ENCODE results near the gene S100A1. TPM values are rescaled to one million over a fixed set of nuclear protein-coding genes. Genes with fewer than 3 reads are reported as not detected.
"Not testable (repeated sequence)": the region's sequence is repeated elsewhere in the genome, so short reads cannot be mapped to it uniquely, and the experiment has no call there.

S100A1 gene
- 1.5 TPM for polyA plus RNA-seq (2013, experiment 1 of 2)
- 1.1 TPM for polyA plus RNA-seq (2013, experiment 2 of 2)

GRCh38 chr1:153627715-153628626 lies at the start of gene S100A1:
S100A1 (plus strand) TSS chr1:153628434; CDS start chr1:153630522, 2,088 bp downstream.
- peak within 1 kb of the TSS; percentile 75 for H3K4me3 ChIP-seq (ENCODE audit: low read length)
- peak within 1 kb of the TSS; percentile 76 for H3K27ac ChIP-seq (ENCODE audit: low read depth, low read length)
- H3K9me3 ChIP-seq (ENCODE audit: insufficient read depth, low read depth, low read length): no peaks in the 10 kb centered on the region
- peaks cover 15% of the 10 kb centered on the region for H3K4me1 ChIP-seq (ENCODE audit: insufficient read depth, low read length)
- peak within 1 kb of the TSS; percentile 77 for H3K9ac ChIP-seq (ENCODE audit: low read depth, low read length)
- peaks cover 7% of the 10 kb centered on the region for H3K36me3 ChIP-seq (ENCODE audit: insufficient read depth, low read length)
- WGBS: 74% methylated on average over 10 of the region's 10 CpGs
- no peaks in the 10 kb centered on the region for H3K27me3 ChIP-seq (ENCODE audit: insufficient read depth, low read length)

DNA sequence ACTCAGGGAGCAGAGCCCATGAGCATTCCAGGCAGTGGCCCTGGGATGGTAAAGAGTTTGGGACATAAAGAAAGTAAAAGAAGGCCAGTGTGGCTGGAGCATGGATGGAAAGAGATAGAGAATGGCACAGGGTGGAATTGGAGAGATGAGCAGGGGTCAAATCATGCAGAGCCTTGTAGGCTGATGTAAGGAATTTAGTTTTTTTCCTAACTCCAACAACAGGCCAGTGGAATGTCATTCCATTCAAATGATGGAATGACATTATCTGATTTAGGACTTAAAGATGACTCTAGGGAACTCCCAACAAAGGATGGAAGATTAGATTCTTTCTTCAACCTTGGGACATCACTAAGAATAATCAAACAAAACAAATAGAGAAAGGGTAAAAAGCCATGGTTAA lies 49.7 kb upstream of the S100A1 start:
- Histone ChIP-seq H3K27ac (ENCODE audit: low read depth, low read length) (no peak overlapping the region; the same call in 1 of the 2 replicates), H3K4me1 (ENCODE audit: insufficient read depth, low read length) (peaks cover 16% of the 10 kb centered on the region; the same call in 1 of the 2 replicates), H3K27me3 (ENCODE audit: insufficient read depth, low read length) (no peaks in the 10 kb centered on the region), H3K9me3 (ENCODE audit: insufficient read depth, low read depth, low read length) (peaks cover 3% of the 10 kb centered on the region; the same call in 1 of the 2 replicates), H3K36me3 (ENCODE audit: insufficient read depth, low read length) (no peaks in the 10 kb centered on the region), H3K4me3 (ENCODE audit: low read length) (no peak overlapping the region), H3K9ac (ENCODE audit: low read depth, low read length) (no peak overlapping the region)

DNA sequence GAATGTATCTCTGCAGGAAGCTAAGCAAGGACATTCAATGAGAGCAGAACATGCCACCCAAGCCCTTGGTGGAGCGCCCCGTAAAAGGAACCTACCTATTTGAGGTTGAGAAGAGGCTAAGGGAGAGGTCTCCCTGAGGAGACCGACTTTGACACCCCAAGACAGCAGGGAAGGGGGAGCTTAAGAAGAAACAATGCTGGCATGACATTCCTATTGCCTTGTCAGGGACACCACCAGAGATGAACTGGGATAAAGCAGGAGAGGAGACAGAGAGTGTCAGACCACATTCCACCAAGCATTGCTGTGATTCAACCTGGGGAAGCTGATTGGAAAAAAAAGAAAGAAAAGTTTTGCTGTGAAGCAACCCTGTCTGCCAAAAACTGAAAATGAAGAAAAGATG lies 49.3 kb upstream of the S100A1 start:
- H3K36me3 ChIP-seq (ENCODE audit: insufficient read depth, low read length): no peaks in the 10 kb centered on the region
- WGBS: 86% methylated on average over 3 of the region's 3 CpGs
- peaks cover 18% of the 10 kb centered on the region; the same call in 1 of the 2 replicates for H3K4me1 ChIP-seq (ENCODE audit: insufficient read depth, low read length)
- no peaks in the 10 kb centered on the region for H3K27me3 ChIP-seq (ENCODE audit: insufficient read depth, low read length)
- peak overlapping the region; percentile 39; the same call in 1 of the 2 replicates for H3K27ac ChIP-seq (ENCODE audit: low read depth, low read length)
- no peak overlapping the region for H3K4me3 ChIP-seq (ENCODE audit: low read length)
- no peak overlapping the region for H3K9ac ChIP-seq (ENCODE audit: low read depth, low read length)
- H3K9me3 ChIP-seq (ENCODE audit: insufficient read depth, low read depth, low read length): peaks cover 3% of the 10 kb centered on the region; the same call in 1 of the 2 replicates

- not testable (repeated sequence) for H3K4me3 ChIP-seq (ENCODE audit: low read length); H3K27ac ChIP-seq (ENCODE audit: low read depth, low read length); H3K9ac ChIP-seq (ENCODE audit: low read depth, low read length); H3K36me3 ChIP-seq (ENCODE audit: insufficient read depth, low read length); H3K9me3 ChIP-seq (ENCODE audit: insufficient read depth, low read depth, low read length); H3K27me3 ChIP-seq (ENCODE audit: insufficient read depth, low read length)
- H3K4me1 ChIP-seq (ENCODE audit: insufficient read depth, low read length): peaks cover 19% of the 10 kb centered on the region; the same call in 1 of the 2 replicates
- WGBS: 97% methylated on average over 34 of the region's 34 CpGs
Observed at GRCh38 chr1:153582836-153583235, 45.4 kb upstream of the S100A1 start.

DNA sequence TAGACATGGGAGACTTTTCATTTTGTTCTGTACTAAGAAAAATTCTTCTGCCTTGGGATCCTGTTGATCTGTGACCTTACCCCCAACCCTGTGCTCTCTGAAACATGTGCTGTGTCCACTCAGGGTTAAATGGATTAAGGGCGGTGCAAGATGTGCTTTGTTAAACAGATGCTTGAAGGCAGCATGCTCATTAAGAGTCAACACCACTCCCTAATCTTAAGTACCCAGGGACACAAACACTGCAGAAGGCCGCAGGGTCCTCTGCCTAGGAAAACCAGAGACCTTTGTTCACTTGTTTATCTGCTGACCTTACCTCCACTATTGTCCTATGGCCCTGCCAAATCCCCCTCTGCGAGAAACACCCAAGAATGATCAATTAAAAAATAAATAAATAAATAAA lies 44.7 kb upstream of the S100A1 start:
- H3K4me1 ChIP-seq (ENCODE audit: insufficient read depth, low read length): peaks cover 12% of the 10 kb centered on the region; the same call in 1 of the 2 replicates
- not testable (repeated sequence) for H3K27ac ChIP-seq (ENCODE audit: low read depth, low read length); H3K9me3 ChIP-seq (ENCODE audit: insufficient read depth, low read depth, low read length); H3K36me3 ChIP-seq (ENCODE audit: insufficient read depth, low read length); H3K27me3 ChIP-seq (ENCODE audit: insufficient read depth, low read length); H3K4me3 ChIP-seq (ENCODE audit: low read length); H3K9ac ChIP-seq (ENCODE audit: low read depth, low read length)
- WGBS: 63% methylated on average over 1 of the region's 3 CpGs

- peaks cover 7% of the 10 kb centered on the region; the same call in 1 of the 2 replicates for H3K4me1 ChIP-seq (ENCODE audit: insufficient read depth, low read length)
Observed at GRCh38 chr1:153583976-153584375, 44.3 kb upstream of the S100A1 start.

DNA sequence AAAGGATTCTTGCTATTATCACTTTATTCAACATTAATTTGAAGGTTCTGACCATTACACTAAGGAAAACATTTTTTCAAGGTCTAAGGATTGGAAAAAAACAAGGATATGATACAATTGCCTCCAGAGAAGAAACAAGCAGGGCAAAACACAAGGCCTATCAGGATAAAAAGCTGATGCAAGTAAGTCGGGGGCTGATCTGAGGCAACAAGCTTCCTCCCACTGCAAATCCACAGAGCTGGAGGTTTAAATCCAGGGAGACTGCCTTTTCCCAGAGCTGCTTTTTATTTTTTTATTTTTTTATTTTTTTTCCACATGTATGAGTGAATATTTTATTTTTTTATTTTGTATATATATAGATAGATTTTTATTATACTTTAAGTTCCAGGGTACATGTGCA lies 43.2 kb upstream of the S100A1 start:
- H3K9me3 ChIP-seq (ENCODE audit: insufficient read depth, low read depth, low read length): no peaks in the 10 kb centered on the region
- H3K4me3 ChIP-seq (ENCODE audit: low read length): no peak overlapping the region
- no peaks in the 10 kb centered on the region for H3K27me3 ChIP-seq (ENCODE audit: insufficient read depth, low read length)
- H3K4me1 ChIP-seq (ENCODE audit: insufficient read depth, low read length): peaks cover 5% of the 10 kb centered on the region; the same call in 1 of the 2 replicates
- H3K36me3 ChIP-seq (ENCODE audit: insufficient read depth, low read length): no peaks in the 10 kb centered on the region
- no peak overlapping the region for H3K9ac ChIP-seq (ENCODE audit: low read depth, low read length)
- WGBS: 85% methylated on average over 1 of the region's 1 CpG
- no peak overlapping the region for H3K27ac ChIP-seq (ENCODE audit: low read depth, low read length)

More at GRCh38 chr1:153583976-153584375, 44.3 kb upstream of the S100A1 start:
- H3K9ac ChIP-seq (ENCODE audit: low read depth, low read length): no peak overlapping the region
- no peak overlapping the region for H3K27ac ChIP-seq (ENCODE audit: low read depth, low read length)
- no peaks in the 10 kb centered on the region for H3K9me3 ChIP-seq (ENCODE audit: insufficient read depth, low read depth, low read length)
- no peak overlapping the region for H3K4me3 ChIP-seq (ENCODE audit: low read length)
- 89% methylated on average over 2 of the region's 2 CpGs for WGBS
- H3K36me3 ChIP-seq (ENCODE audit: insufficient read depth, low read length): no peaks in the 10 kb centered on the region
- no peaks in the 10 kb centered on the region for H3K27me3 ChIP-seq (ENCODE audit: insufficient read depth, low read length)

DNA sequence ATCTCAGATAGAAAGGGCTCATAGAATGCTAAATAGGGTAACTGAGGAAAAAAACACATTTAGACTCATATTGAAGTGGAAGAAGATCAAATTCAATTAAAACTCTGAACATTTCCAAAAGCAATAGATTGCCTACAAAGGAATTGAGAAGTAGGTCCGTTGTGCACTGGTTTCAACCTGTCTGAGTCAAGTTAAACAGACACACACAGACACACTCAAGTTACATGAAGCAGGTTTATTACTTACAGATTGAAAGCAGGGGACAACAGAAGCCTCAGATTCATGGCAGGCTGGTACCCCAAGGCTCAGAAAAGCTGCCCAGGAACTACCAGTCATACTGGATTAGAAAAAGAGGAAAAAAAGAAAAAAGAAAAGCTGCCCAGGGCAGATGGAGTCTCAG lies 41.9 kb upstream of the S100A1 start:
- Histone ChIP-seq H3K4me1 (ENCODE audit: insufficient read depth, low read length) (peaks cover 5% of the 10 kb centered on the region; the same call in 1 of the 2 replicates), H3K27me3 (ENCODE audit: insufficient read depth, low read length) (no peaks in the 10 kb centered on the region), H3K9ac (ENCODE audit: low read depth, low read length) (no peak overlapping the region), H3K36me3 (ENCODE audit: insufficient read depth, low read length) (no peaks in the 10 kb centered on the region), H3K4me3 (ENCODE audit: low read length) (no peak overlapping the region), H3K27ac (ENCODE audit: low read depth, low read length) (no peak overlapping the region), H3K9me3 (ENCODE audit: insufficient read depth, low read depth, low read length) (no peaks in the 10 kb centered on the region)
- 78% methylated on average over 1 of the region's 1 CpG for WGBS

DNA sequence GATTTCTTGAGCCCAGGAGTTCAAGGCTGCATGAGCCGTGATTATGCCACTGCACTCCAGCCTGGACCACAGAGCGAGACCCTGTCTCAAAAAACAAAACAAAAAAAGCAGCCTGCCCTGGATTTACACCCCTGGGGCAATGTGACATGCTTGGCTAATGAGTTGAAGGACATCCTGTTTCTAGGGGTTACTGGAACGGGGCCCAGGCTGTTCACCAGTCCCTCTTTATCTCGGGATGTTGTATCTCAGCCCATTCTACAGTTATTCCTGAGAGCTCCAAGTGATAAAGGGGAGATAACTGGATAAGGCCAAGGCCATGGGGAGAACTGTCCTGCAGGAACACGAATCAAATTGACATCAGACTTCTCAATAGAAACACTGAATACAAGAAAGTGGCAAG lies 40.9 kb upstream of the S100A1 start:
- Histone ChIP-seq H3K27me3 (ENCODE audit: insufficient read depth, low read length) (no peaks in the 10 kb centered on the region), H3K9ac (ENCODE audit: low read depth, low read length) (no peak overlapping the region), H3K4me1 (ENCODE audit: insufficient read depth, low read length) (peaks cover 5% of the 10 kb centered on the region; the same call in 1 of the 2 replicates), H3K36me3 (ENCODE audit: insufficient read depth, low read length) (no peaks in the 10 kb centered on the region), H3K27ac (ENCODE audit: low read depth, low read length) (no peak overlapping the region), H3K4me3 (ENCODE audit: low read length) (no peak overlapping the region), H3K9me3 (ENCODE audit: insufficient read depth, low read depth, low read length) (no peaks in the 10 kb centered on the region)
- 89% methylated on average over 4 of the region's 5 CpGs for WGBS

DNA sequence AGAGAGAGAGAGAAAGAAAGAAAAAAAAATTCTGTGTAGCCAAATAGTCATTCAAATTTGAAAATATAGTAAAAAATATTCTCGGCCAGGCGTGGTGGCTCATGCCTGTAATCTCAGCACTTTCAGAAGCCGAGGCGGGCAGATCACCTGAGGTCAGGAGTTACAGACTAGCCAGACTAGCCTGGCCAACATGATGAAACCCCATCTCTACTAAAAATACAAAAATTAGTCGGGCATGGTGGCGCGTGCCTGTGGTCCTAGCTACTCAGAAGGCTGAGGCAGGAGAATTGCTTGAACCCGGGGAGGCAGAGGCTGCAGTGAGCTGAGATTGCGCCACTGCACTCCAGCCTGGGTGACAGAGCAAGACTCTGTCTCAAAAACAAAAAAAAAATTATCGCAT lies 40.2 kb upstream of the S100A1 start:
- WGBS: 94% methylated on average over 9 of the region's 10 CpGs
- H3K4me3 ChIP-seq (ENCODE audit: low read length); H3K9me3 ChIP-seq (ENCODE audit: insufficient read depth, low read depth, low read length); H3K4me1 ChIP-seq (ENCODE audit: insufficient read depth, low read length); H3K9ac ChIP-seq (ENCODE audit: low read depth, low read length); H3K27me3 ChIP-seq (ENCODE audit: insufficient read depth, low read length); H3K27ac ChIP-seq (ENCODE audit: low read depth, low read length); H3K36me3 ChIP-seq (ENCODE audit: insufficient read depth, low read length): not testable (repeated sequence)

- H3K4me3 ChIP-seq (ENCODE audit: low read length): no peak overlapping the region
- no peak overlapping the region for H3K9ac ChIP-seq (ENCODE audit: low read depth, low read length)
- no peak overlapping the region for H3K27ac ChIP-seq (ENCODE audit: low read depth, low read length)
- no peaks in the 10 kb centered on the region for H3K27me3 ChIP-seq (ENCODE audit: insufficient read depth, low read length)
- no peaks in the 10 kb centered on the region for H3K36me3 ChIP-seq (ENCODE audit: insufficient read depth, low read length)
- peaks cover 5% of the 10 kb centered on the region; the same call in 1 of the 2 replicates for H3K4me1 ChIP-seq (ENCODE audit: insufficient read depth, low read length)
- no peaks in the 10 kb centered on the region for H3K9me3 ChIP-seq (ENCODE audit: insufficient read depth, low read depth, low read length)
- 86% methylated on average over 1 of the region's 2 CpGs for WGBS
Observed at GRCh38 chr1:153588482-153588881, 39.8 kb upstream of the S100A1 start.
